Breast epithelium (tissue), 4 donors: ENCODE data around the gene RCBTB1. TPM values are rescaled to one million over a fixed set of nuclear protein-coding genes. Genes with fewer than 3 reads are reported as not detected.

Source experiments
- DNase-seq, 2 donors: peaks; one replicate each; pipeline ENCODE4 v3.0.0-alpha.2; 2019; ENCODE audit warnings: low spot score in 2 of 2
- H3K27ac ChIP-seq, 2 donors: fragments of 200-600 bp; sonication (generic) in 1 of 2; one replicate each; pipeline ENCODE4 v1.5.1; 2016 to 2019; ENCODE audit warnings: mild to moderate bottlenecking in 1 of 2
- H3K27me3 ChIP-seq, 2 donors: fragments of 200-600 bp; sonication (generic) in 1 of 2; one replicate each; pipeline versions ENCODE4 v1.5.1 to v1.6.0; 2017 to 2019; ENCODE audit warnings: control low read depth in 1 of 2, mild to moderate bottlenecking in 1 of 2
- H3K36me3 ChIP-seq: fragments of 200-600 bp; one replicate; pipeline ENCODE4 v1.5.1; 2019
- H3K4me1 ChIP-seq, 2 donors: fragments of 200-600 bp; sonication (generic); one replicate each; pipeline ENCODE4 v1.5.1; 2016 to 2019; ENCODE audit warnings: control low read depth in 1 of 2
- H3K4me3 ChIP-seq, 3 donors: fragments of 200-600 bp; sonication (generic); 1 replicate in 2 of 3; 2 replicates in 1 of 3; pipeline ENCODE4 v1.5.1; 2016 to 2019; ENCODE audit warnings: mild to moderate bottlenecking in 3 of 3, moderate library complexity in 2 of 3
- H3K9me3 ChIP-seq, 2 donors: fragments of 200-600 bp; sonication (generic) in 1 of 2; one replicate each; pipeline ENCODE4 v1.5.1; 2016 to 2019; ENCODE audit warnings: control low read depth in 1 of 2
- POLR2A ChIP-seq: fragments of 450-650 bp; IDR thresholded peaks from one replicate; pipeline ENCODE4 v1.6.1; 2016; ENCODE audit warnings: antibody characterized with exemption, mild to moderate bottlenecking, moderate library complexity
- POLR2AphosphoS5 ChIP-seq, 3 donors: sonication (generic); formaldehyde crosslinking; IDR thresholded peaks; one replicate each; pipeline ENCODE4 v1.6.1; 2017; ENCODE audit warnings: antibody characterized with exemption in 3 of 3
- intact Hi-C: fragments of 100-400 bp; cut with DNase I; formaldehyde crosslinking; loops from one replicate; pipeline ENCODE4 v1.15.1; 2023; ENCODE audit warnings: low total_unique reads
- total RNA-seq, 3 donors: library from RNA; depleted of rRNA; stranded (reverse); fragments of >200 nt; gene quantifications; one replicate each; pipeline ENCODE4 v1.1.0, GENCODE V29; 2016
- TF ChIP-seq, protein P1 (sequence below), 3 donors: fragments of 450-650 bp; IDR thresholded peaks; one replicate each; pipeline ENCODE4 v1.5.1; 2016 to 2017; ENCODE audit warnings: antibody characterized with exemption in 3 of 3, mild to moderate bottlenecking in 3 of 3, moderate library complexity in 3 of 3

The RCBTB1 gene
- total RNA-seq: 10 to 100 TPM; 13.8 to 18.4 (median 17.9) TPM

DNA sequence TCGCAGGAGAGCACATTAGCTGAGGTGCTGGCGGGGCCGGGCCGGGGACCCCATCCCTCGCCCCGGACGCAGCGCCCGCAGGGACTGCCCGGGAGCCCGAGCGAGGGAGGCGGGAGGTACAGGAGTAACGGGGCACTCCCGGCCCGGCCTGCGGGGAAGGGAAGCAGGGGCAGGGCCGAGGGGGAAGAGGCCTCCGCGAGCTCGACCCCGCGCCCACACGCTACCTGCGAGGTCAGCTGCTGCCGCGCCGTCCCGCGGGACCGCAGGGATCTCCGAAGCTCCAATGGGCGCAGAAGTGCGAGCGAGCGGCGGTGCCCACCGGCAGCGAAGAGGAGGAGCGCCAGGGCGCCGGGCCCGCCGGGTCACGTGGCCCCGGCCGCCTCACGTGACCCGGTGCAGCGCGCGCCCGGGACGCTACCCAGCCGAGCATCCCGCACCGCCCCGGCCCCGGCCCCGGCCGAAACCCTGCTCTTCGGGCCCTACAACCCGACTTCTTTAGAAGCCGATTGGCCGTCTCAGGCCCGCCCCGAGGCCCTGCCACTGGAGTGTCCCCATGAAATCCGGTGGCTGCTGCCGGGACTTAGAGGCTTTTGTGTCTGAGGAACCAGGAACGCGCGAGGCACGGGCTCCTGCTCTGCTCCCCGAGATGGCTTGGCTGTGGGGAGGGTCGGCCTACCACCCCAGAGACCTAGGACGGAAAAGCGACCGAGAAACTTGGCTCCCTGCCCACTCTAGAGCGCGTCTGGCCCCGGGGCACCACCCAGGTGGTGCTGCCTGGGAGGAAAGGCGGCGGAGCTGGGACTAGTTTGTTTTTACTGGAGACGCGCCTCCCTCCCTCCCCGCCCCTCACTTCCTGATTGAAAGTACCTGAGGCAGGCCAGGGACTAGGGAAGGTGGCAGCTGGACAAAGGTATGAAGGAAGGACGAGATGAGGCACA lies at the start of gene RCBTB1:
RCBTB1 (minus strand) TSS at position 339 of the 938 bp plus-strand sequence. CDS start 18,279 bp downstream, outside the sequence.
- H3K36me3 ChIP-seq: no peaks in the 10 kb centered on the region
- no peak for TF ChIP-seq POLR2A
- TF ChIP-seq POLR2AphosphoS5 (IDR thresholded peaks at IDR 0.05): peak in 1 of 3 donors; percentile 28
- TF ChIP-seq, protein P1, sequence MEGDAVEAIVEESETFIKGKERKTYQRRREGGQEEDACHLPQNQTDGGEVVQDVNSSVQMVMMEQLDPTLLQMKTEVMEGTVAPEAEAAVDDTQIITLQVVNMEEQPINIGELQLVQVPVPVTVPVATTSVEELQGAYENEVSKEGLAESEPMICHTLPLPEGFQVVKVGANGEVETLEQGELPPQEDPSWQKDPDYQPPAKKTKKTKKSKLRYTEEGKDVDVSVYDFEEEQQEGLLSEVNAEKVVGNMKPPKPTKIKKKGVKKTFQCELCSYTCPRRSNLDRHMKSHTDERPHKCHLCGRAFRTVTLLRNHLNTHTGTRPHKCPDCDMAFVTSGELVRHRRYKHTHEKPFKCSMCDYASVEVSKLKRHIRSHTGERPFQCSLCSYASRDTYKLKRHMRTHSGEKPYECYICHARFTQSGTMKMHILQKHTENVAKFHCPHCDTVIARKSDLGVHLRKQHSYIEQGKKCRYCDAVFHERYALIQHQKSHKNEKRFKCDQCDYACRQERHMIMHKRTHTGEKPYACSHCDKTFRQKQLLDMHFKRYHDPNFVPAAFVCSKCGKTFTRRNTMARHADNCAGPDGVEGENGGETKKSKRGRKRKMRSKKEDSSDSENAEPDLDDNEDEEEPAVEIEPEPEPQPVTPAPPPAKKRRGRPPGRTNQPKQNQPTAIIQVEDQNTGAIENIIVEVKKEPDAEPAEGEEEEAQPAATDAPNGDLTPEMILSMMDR (IDR thresholded peaks at IDR 0.05): no peak
- H3K9me3 ChIP-seq: no peaks in the 10 kb centered on the region
- intact Hi-C loops: no loop called here
- no peaks in the 10 kb centered on the region for H3K27me3 ChIP-seq
- peak within 1 kb of the TSS; percentile 71 to 90 for H3K27ac ChIP-seq
- H3K4me3 ChIP-seq: peak within 1 kb of the TSS; percentile 60 to 80 (median 69)
- H3K4me1 ChIP-seq: peaks cover 0 to 4% of the 10 kb centered on the region in 2 donors
- peak; percentile 66 to 67 for DNase-seq

DNA sequence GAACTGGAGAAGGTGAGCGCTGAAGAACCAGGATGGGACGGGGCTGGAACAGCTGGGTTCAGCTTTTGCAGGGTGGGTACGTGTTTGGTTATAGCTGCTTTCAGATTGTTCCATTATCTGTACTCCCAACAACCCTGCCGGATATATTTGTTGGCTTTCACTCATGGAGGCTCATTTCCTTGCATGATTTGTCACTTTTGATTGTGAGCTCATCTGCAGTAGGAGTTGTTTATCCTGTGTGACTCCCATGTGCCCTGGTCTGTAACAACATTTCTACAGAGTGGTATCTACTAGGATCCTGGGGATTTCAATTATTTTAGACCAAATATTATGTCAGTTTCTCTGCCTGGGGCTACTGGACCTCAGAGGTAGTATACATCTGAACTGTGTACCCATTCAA lies 48.4 kb upstream of the RCBTB1 start:
- TF ChIP-seq POLR2AphosphoS5 (IDR thresholded peaks at IDR 0.05) (no peak), POLR2A (no peak)
- TF ChIP-seq, protein P1 (IDR thresholded peaks at IDR 0.05): no peak
- H3K9me3 ChIP-seq: no peaks in the 10 kb centered on the region

DNA sequence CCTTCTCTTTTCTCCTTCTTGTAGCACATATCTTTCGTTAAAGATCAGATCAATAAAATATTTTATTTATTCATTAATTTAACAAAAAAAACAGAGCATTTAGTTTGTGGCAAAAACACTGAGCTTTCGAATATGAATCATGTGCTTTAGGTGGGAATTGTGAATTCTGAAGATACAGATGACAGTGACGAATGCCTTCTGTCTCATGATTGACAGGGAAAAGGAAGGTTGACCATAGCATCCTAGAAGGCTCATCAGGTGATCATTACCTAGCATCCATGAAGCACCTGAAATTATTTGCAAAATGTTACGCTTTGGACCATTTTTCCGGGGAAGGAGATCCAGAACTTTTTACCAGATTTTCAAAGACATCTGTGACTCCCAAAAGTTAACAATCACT lies 46.8 kb upstream of the RCBTB1 start:
- Histone ChIP-seq H3K27ac (no peak overlapping the region), H3K4me1 (no peaks in the 10 kb centered on the region), H3K36me3 (no peaks in the 10 kb centered on the region), H3K27me3 (no peaks in the 10 kb centered on the region), H3K9me3 (no peaks in the 10 kb centered on the region), H3K4me3 (no peak overlapping the region)
- no peak for DNase-seq
- TF ChIP-seq POLR2AphosphoS5 (IDR thresholded peaks at IDR 0.05) (no peak), POLR2A (no peak)
- TF ChIP-seq, protein P1 (IDR thresholded peaks at IDR 0.05): no peak
- intact Hi-C loops: no loop called here

More for the DNA sequence above, 48.4 kb upstream of the RCBTB1 start:
- intact Hi-C loops: no loop called here
- H3K27ac ChIP-seq: no peak overlapping the region
- H3K36me3 ChIP-seq: no peaks in the 10 kb centered on the region
- no peak overlapping the region for H3K4me3 ChIP-seq
- no peaks in the 10 kb centered on the region for H3K4me1 ChIP-seq
- no peaks in the 10 kb centered on the region for H3K27me3 ChIP-seq
- no peak for DNase-seq

DNA sequence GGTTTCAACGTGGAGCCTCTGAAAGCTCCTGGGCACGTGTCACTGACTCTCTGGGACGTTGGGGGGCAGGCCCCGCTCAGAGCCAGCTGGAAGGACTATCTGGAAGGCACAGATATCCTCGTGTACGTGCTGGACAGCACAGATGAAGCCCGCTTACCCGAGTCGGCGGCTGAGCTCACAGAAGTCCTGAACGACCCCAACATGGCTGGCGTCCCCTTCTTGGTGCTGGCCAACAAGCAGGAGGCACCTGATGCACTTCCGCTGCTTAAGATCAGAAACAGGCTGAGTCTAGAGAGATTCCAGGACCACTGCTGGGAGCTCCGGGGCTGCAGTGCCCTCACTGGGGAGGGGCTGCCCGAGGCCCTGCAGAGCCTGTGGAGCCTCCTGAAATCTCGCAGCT lies 45.2 kb upstream of the RCBTB1 start:
- Histone ChIP-seq H3K27ac (no peak overlapping the region), H3K4me1 (no peaks in the 10 kb centered on the region), H3K4me3 (no peak overlapping the region), H3K27me3 (no peaks in the 10 kb centered on the region), H3K9me3 (no peaks in the 10 kb centered on the region), H3K36me3 (no peaks in the 10 kb centered on the region)
- intact Hi-C loops: no loop called here
- DNase-seq: no peak
- TF ChIP-seq POLR2A: no peak
- no peak for TF ChIP-seq POLR2AphosphoS5 (IDR thresholded peaks at IDR 0.05)
- TF ChIP-seq, protein P1 (IDR thresholded peaks at IDR 0.05): no peak

DNA sequence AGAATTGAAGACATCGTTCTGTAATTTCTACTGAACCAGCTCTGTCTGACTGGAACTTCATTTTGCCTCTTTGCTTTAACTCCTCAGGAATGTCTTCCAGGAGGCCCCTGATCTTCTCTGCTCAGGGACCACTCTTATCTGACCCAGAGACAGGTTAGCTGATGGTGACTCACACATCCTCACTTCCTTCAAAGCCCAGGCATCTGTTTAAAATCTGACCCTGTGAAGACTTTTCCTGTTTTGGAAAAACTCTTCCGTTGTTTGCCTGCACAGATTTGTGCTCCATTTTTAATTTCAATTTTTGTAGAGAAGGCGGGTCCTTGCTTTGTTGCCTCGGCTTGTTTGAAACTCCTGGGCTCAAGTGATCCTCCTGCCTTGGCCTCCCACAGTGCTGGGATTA lies 44.6 kb upstream of the RCBTB1 start:
- intact Hi-C loops: no loop called here
- no peak overlapping the region for H3K27ac ChIP-seq
- H3K36me3 ChIP-seq: no peaks in the 10 kb centered on the region
- no peak overlapping the region for H3K4me3 ChIP-seq
- H3K9me3 ChIP-seq: no peaks in the 10 kb centered on the region
- no peaks in the 10 kb centered on the region for H3K27me3 ChIP-seq
- H3K4me1 ChIP-seq: no peaks in the 10 kb centered on the region
- TF ChIP-seq POLR2A: no peak
- TF ChIP-seq POLR2AphosphoS5 (IDR thresholded peaks at IDR 0.05): no peak
- TF ChIP-seq, protein P1 (IDR thresholded peaks at IDR 0.05): no peak
- DNase-seq: no peak
